ENCODE results near the gene RAX2. TPM values are rescaled to one million over a fixed set of nuclear protein-coding genes. Genes with fewer than 3 reads are reported as not detected.

Gene RAX2
- total RNA-seq, 1 experiment from 2014 or later: not detected

GRCh38 chr19:3785938-3786824, 14.2 kb upstream of the RAX2 start, which contains the start of gene MATK:
MATK (minus strand) TSS chr19:3786381; CDS start chr19:3785135, 1,246 bp downstream.
- no peaks in the 10 kb centered on the region for H3K36me3 Mint-ChIP-seq (ENCODE audit: insufficient read depth, unreplicated experiment)
- no peak for DNase-seq
- intact Hi-C loops (cut with micrococcal nuclease; ENCODE audit: unreplicated experiment): no loop called here
- H3K9me3 Mint-ChIP-seq (ENCODE audit: low read depth, unreplicated experiment): peaks cover 7% of the 10 kb centered on the region
- TF ChIP-seq CTCF (IDR thresholded peaks at IDR 0.05; ENCODE audit: unreplicated experiment): no peak
- H3K27me3 Mint-ChIP-seq (ENCODE audit: unreplicated experiment): peaks cover 28% of the 10 kb centered on the region
- H3K27ac Mint-ChIP-seq (ENCODE audit: unreplicated experiment): no peak within 1 kb of the TSS
- peak within 1 kb of the TSS; percentile 12 for H3K4me3 Mint-ChIP-seq (ENCODE audit: low read depth, unreplicated experiment)
- CTCF ChIA-PET: no interaction called here
- H3K4me1 Mint-ChIP-seq (ENCODE audit: low read depth, unreplicated experiment): no peaks in the 10 kb centered on the region
- no TSS peak for BruUV-seq (replicated peaks)

GRCh38 chr19:3785451-3785937, 13.5 kb upstream of the RAX2 start:
- H3K27me3 Mint-ChIP-seq (ENCODE audit: unreplicated experiment): peaks cover 21% of the 10 kb centered on the region
- H3K36me3 Mint-ChIP-seq (ENCODE audit: insufficient read depth, unreplicated experiment): no peaks in the 10 kb centered on the region
- intact Hi-C loops (cut with micrococcal nuclease; ENCODE audit: unreplicated experiment): no loop called here
- no TSS peak for BruUV-seq (replicated peaks)
- no peak overlapping the region for H3K27ac Mint-ChIP-seq (ENCODE audit: unreplicated experiment)
- H3K9me3 Mint-ChIP-seq (ENCODE audit: low read depth, unreplicated experiment): peaks cover 7% of the 10 kb centered on the region
- peak overlapping the region; percentile 12 for H3K4me3 Mint-ChIP-seq (ENCODE audit: low read depth, unreplicated experiment)
- DNase-seq: no peak
- H3K4me1 Mint-ChIP-seq (ENCODE audit: low read depth, unreplicated experiment): no peaks in the 10 kb centered on the region
- CTCF ChIA-PET: no interaction called here
- TF ChIP-seq CTCF (IDR thresholded peaks at IDR 0.05; ENCODE audit: unreplicated experiment): no peak

DNA sequence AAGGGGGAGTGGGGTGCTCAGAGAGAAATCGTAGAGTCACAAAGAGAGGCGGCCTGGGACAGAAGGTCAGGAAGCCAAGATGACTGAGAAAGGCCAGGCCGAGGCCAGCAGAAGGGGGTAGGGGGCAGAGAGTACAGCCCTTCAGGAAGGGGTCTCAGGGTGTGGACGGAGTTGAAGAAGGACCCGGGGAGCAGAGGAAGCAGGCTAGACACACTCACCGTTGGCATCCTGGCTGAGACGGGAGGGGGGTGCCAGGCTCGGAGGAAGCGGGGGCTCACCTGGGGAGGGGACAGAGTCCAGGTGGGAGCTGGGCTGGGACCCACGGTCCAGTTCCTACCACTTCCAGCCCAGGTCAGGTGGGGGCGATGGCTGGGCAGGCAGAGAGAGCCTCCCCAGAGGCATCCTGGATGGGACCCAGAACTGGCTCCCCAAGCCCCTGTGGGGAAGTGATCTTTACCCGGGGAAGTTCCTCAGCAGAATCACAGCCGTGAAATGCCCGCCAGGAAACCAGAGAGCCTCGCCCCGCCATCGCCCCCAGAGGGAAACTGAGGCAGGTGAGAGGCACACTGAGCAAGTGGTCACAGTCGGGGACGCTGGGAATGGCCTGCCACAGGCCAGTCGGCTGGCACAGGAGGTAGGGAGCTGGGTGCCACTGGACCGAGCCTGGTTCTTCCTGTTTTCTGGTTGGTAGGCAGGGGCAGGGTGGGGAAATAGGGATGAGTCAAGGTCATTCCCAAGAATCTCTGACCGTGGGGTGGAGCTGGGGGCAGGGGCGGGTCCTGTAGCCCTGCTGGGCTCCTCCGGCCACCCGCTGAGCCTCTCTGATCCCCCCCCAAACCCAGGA, 12.8 kb upstream of the RAX2 start:
- TF ChIP-seq CTCF (IDR thresholded peaks at IDR 0.05; ENCODE audit: unreplicated experiment): no peak
- DNase-seq: no peak
- CTCF ChIA-PET: no interaction called here
- Mint-ChIP-seq H3K9me3 (ENCODE audit: low read depth, unreplicated experiment) (peaks cover 7% of the 10 kb centered on the region), H3K27ac (ENCODE audit: unreplicated experiment) (no peak overlapping the region), H3K4me1 (ENCODE audit: low read depth, unreplicated experiment) (no peaks in the 10 kb centered on the region), H3K27me3 (ENCODE audit: unreplicated experiment) (peaks cover 15% of the 10 kb centered on the region), H3K36me3 (ENCODE audit: insufficient read depth, unreplicated experiment) (no peaks in the 10 kb centered on the region), H3K4me3 (ENCODE audit: low read depth, unreplicated experiment) (no peak overlapping the region)
- no TSS peak for BruUV-seq (replicated peaks)
- intact Hi-C loops (cut with micrococcal nuclease; ENCODE audit: unreplicated experiment): no loop called here

DNA sequence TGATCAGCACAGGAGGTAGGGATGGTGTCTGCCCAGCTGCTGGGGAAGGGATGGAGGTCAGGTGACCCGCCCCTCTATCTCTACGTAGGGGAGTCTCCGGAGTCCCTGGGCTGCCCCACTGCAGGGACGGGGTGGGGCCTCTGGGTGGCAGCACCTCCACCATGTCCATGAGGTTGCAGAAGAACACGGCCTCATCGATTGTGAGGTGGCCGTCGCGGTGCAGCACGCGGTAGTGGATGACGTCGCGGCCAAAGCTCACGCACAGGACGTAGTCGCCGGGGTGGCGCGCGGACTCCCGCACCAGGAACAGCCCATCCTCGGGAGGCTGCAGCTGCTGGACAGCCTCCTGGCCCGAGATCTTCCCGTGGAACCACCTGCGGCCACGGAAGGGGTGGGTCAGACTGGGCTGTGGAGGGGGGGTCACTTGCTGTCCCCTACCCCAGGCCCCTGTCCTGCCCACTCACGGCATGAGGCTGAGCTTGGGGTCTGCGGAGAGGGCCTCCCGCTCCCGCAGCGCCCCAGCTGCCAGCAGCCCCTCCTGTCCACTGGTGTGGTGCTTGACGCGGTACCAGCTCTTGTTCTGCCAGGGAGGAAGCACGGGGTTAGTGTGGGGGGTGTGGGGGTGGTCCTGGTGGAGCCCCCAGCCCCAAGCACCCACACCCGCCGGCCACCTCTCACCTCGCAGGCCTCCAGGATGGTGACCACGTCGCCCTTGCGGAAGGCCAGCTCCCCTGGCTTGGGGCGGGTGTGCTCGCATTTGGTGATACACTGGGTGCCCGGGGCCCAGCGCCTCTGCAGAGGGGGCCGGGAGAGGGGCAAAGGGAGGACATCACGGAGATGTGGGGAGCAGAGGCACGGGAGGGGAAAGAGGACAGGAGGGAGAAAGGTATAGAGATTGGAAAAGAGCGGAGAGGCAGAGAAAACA, 11.9 kb upstream of the RAX2 start:
- BruUV-seq (replicated peaks): no TSS peak
- no peak overlapping the region for H3K27ac Mint-ChIP-seq (ENCODE audit: unreplicated experiment)
- H3K4me3 Mint-ChIP-seq (ENCODE audit: low read depth, unreplicated experiment): no peak overlapping the region
- H3K9me3 Mint-ChIP-seq (ENCODE audit: low read depth, unreplicated experiment): peaks cover 7% of the 10 kb centered on the region
- no peaks in the 10 kb centered on the region for H3K36me3 Mint-ChIP-seq (ENCODE audit: insufficient read depth, unreplicated experiment)
- no peak for DNase-seq
- no peak for TF ChIP-seq CTCF (IDR thresholded peaks at IDR 0.05; ENCODE audit: unreplicated experiment)
- CTCF ChIA-PET: no interaction called here
- H3K4me1 Mint-ChIP-seq (ENCODE audit: low read depth, unreplicated experiment): no peaks in the 10 kb centered on the region
- intact Hi-C loops (cut with micrococcal nuclease; ENCODE audit: unreplicated experiment): no loop called here
- H3K27me3 Mint-ChIP-seq (ENCODE audit: unreplicated experiment): peaks cover 14% of the 10 kb centered on the region
